ACC112 (cell line): Measurements from ENCODE around the gene SRSF2.
"Not testable (repeated sequence)": the region's sequence is repeated elsewhere in the genome, so short reads cannot be mapped to it uniquely, and the experiment has no call there.

Source experiments
- H2AFZ ChIP-seq: fragments of 200-600 bp; sonication (generic); one replicate; pipeline ENCODE4 v1.6.0; 2017; ENCODE audit warnings: antibody characterized with exemption, low read length; ENCODE audit not compliant: unreplicated experiment
- H3K27ac ChIP-seq: fragments of 200-600 bp; sonication (generic); 2 replicates; pipeline ENCODE4 v1.5.1; 2014; ENCODE audit warnings: low read depth, mild to moderate bottlenecking, antibody characterized with exemption, low read length, moderate library complexity
- H3K27me3 ChIP-seq: fragments of 200-600 bp; sonication (generic); 2 replicates; pipeline ENCODE4 v1.6.1; 2014; ENCODE audit warnings: mild to moderate bottlenecking, antibody characterized with exemption, low read length, moderate library complexity, mixed read lengths; ENCODE audit not compliant: insufficient read depth
- H3K36me3 ChIP-seq: fragments of 200-600 bp; sonication (generic); 2 replicates; pipeline ENCODE4 v1.6.1; 2016; ENCODE audit warnings: mild to moderate bottlenecking, antibody characterized with exemption, low read length, moderate library complexity, mixed read lengths; ENCODE audit not compliant: insufficient read depth
- H3K4me1 ChIP-seq: fragments of 200-600 bp; sonication (generic); one replicate; pipeline ENCODE4 v1.6.1; 2016; ENCODE audit warnings: low read length, mixed read lengths; ENCODE audit not compliant: insufficient read depth, unreplicated experiment, control insufficient read depth
- H3K4me3 ChIP-seq: fragments of 200-600 bp; sonication (generic); 2 replicates; pipeline ENCODE4 v1.5.1; 2014; ENCODE audit warnings: mild to moderate bottlenecking, low read depth, low read length
- H3K79me2 ChIP-seq: fragments of 200-600 bp; sonication (generic); one replicate; pipeline ENCODE4 v1.6.0; 2016; ENCODE audit warnings: low read length; ENCODE audit not compliant: control insufficient read depth, unreplicated experiment, insufficient read depth

Gene SRSF2

DNA sequence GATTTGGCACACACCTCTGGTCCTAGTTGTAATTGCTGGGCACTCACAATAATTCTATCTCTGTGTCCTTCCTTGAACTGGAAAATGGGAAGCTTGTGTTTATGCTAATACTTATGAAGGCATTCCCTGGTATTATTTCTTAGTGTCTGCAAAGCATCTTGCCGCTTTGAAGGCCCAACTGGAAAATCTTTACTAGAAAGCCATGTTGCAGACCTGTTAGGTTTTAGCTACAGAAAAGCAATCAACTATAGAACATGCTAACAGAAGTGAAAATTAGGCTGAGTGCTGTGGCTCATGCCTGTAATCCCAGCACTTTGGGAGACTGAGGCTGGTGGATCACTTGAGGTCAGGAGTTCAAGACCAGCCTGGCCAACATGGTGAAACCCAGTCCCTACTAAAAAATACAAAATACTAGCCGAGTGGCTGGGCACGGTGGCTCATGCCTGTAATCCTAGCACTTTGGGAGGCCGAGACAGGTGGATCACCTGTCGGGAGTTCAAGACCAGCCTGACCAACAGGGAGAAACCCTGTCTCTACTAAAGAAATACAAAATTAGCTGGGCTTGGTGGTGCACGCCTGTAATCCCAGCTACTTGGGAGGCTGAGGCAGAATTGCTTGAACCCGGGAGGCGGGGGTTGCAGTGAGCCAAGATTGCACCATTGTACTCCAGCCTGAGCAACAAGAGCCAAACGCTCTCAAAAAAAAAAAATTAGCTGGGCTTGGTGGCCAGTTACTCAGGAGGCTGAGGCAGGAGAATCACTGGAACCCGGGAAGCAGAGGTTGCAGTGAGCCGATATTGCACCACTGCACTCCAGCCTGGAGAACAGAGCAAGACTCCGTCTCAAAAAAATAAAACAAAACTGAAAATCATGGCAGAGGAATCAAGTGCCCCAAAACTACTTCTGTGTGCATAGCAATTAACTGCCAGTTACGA lies 5.1 kb downstream of the SRSF2 start:
- H3K36me3 ChIP-seq: peaks cover 47% of the 10 kb centered on the region
- H3K4me1 ChIP-seq: peaks cover 25% of the 10 kb centered on the region
- peak overlapping the region; percentile 87; the same call in 1 of the 2 replicates for H3K4me3 ChIP-seq
- H3K27ac ChIP-seq: 0 out of 2 replicates have a peak overlapping the region, but pooled peaks have one; percentile 8
- H3K79me2 ChIP-seq: peaks cover 91% of the 10 kb centered on the region
- H3K27me3 ChIP-seq, H2AFZ ChIP-seq: not testable (repeated sequence)

DNA sequence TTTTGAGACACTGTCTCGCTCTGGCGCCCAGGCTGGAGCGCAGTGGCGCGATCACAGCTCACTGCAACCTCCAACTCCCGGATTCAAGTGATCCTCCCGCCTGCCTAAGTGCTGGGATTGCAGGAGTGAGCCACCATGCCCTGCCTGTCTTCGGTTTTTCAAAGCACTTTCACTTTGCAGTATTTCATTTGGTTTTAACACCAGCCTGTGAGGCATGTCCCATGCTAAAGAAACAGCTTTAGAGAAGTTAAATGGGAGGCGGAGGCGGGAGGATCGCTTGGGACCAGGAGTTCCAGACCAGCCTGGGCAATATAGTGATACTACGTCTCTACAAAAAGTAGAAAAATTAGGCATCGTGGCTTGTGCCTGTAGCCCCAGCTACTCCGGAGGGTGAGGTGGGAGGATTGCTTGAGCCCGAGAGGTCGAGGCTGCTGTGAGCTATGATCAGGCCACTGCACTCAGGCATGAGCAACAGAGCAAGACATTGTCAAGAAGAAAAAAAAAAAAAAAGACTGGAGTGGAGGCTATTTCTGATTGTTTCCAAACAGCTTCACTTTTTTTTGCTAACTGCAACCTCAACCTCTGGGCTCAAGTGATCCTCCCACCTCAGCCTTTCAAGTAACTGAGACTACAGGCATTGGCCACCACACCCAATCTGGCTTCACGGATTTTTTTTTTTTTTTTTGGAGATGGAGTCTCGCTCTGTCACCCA lies 9.2 kb downstream of the SRSF2 start:
- Histone ChIP-seq H3K27me3 (no peaks in the 10 kb centered on the region), H3K27ac (peak overlapping the region; percentile 95), H3K4me3 (peak overlapping the region; percentile 97), H3K36me3 (peaks cover 30% of the 10 kb centered on the region), H3K4me1 (peaks cover 28% of the 10 kb centered on the region), H3K79me2 (peaks cover 87% of the 10 kb centered on the region), H2AFZ (no peak overlapping the region)

DNA sequence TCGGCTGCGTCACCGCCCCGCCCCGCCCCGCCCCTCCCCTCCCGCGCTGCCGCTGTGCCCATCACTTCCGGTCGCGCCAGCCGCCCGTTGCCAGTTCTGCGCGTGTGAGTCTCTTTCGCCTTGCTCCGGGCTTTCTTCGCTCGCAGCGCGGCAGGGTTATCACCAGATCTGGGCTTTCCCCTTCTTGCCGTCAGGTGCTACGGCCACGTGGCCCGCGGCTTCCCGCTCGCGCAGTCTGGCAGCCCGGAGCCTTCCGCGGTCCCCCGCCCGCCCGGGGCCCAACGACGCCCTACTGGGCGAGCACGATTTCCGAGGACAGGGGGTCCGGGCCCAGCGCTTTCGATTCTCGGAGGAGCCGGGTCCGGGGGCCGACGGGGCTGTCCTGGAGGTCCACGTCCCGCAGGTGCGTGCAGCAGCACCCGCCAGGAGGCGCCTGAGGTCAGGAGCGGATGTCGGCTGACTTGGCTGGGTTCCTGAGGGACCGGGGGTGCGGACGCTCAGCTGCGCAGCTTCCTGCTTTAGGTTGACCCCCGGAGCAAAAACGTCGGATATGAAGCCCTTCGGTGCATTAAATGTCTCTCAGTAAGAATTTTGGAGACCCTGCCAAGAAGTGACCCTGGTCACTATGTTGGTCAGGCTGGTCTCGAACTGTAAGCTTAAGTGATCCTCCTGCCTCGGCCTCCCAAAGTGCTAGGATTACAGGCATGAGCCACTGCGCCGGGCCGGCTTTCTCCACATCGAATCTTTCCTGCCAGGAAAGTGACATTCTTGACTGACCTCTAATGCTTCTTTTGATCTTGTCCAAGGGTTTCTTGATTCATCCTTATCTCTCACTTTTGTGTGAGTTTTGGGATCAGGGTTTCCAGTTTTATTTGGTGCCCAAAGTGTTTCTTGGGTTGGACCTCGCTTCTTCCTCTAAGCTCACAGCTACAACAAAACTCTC lies 10.1 kb downstream of the SRSF2 start, which contains the start of gene METTL23:
TSS of gene METTL23 (plus strand) at position 64 of the 943 bp plus-strand sequence. CDS start 2,872 bp downstream, outside the sequence.
- H3K79me2 ChIP-seq: peaks cover 84% of the 10 kb centered on the region
- H3K4me1 ChIP-seq: peaks cover 24% of the 10 kb centered on the region
- peaks cover 28% of the 10 kb centered on the region for H3K36me3 ChIP-seq
- no peaks in the 10 kb centered on the region for H3K27me3 ChIP-seq
- H3K4me3 ChIP-seq: peak within 1 kb of the TSS; percentile 97
- peak within 1 kb of the TSS; percentile 95 for H3K27ac ChIP-seq
- no peak within 1 kb of the TSS for H2AFZ ChIP-seq

DNA sequence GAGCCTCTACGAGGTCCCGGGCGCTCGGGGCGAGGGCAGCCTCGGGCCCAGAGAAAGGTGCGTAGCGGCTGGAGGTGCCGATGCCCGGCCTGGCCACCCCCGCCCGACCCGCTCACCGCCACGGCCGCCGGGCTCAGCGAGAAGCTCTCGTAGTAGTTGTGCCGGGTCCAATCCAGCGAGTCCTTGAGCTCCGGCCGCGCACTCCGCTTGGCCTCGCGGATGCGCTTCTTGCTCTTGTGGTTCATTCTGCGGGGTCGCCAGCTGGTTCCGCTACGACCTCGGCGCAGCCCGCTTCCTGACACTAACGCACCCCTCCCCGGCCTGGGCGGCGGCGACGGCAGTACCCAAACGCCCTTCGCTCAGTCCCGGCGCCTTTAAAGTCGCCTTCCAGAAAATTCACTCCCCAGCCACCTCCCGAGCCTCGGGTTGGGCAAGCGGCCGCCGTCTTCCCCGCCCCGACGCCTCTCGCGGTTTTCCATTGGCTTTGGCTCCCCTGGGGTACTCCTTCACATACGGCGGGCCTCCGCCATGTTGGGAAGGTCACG lies 10.8 kb downstream of the SRSF2 start, which contains the start of gene JMJD6:
TSS of gene JMJD6 (minus strand) at position 376 of the 545 bp plus-strand sequence. CDS start at position 245, 131 bp downstream.
- Histone ChIP-seq H3K36me3 (peaks cover 30% of the 10 kb centered on the region), H2AFZ (no peak within 1 kb of the TSS), H3K79me2 (peaks cover 84% of the 10 kb centered on the region), H3K4me1 (peaks cover 19% of the 10 kb centered on the region), H3K27me3 (no peaks in the 10 kb centered on the region), H3K4me3 (peak within 1 kb of the TSS; percentile 97), H3K27ac (peak within 1 kb of the TSS; percentile 95)

DNA sequence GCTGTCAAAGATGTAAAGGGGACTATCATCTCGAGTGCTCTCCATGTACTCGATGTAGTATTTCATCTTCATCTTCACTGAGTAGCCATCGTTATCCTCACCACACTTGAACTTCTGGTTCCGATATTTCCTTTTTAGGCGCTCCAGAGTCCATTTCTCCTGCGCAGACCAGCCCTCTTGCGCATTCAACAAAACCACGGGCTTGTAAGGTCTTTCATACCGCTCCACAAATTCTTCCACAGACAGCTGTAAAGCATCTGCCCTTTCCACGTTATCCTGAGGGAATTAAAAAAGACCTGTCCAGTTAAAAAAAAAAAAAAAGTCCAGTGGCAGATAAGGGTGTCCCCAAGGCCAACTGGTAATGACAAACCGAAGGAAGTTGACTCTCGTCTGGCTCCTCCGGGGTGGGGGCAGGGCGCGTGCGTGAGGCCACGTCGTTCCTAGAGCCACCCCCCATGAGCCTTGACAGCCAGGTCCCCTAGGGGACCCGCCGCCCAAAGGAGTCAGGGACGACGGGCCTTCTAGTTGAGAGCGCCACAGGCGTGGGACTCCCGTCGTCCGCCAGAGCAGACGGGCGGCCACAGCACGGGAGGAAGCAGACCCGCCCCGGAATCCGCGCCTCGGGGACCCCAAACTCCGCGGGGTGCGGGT lies 11.4 kb downstream of the SRSF2 start:
- Histone ChIP-seq H3K27me3 (no peaks in the 10 kb centered on the region), H3K36me3 (peaks cover 35% of the 10 kb centered on the region), H3K79me2 (peaks cover 84% of the 10 kb centered on the region), H3K4me3 (peak overlapping the region; percentile 97), H3K27ac (peak overlapping the region; percentile 95), H2AFZ (no peak overlapping the region), H3K4me1 (peaks cover 19% of the 10 kb centered on the region)

DNA sequence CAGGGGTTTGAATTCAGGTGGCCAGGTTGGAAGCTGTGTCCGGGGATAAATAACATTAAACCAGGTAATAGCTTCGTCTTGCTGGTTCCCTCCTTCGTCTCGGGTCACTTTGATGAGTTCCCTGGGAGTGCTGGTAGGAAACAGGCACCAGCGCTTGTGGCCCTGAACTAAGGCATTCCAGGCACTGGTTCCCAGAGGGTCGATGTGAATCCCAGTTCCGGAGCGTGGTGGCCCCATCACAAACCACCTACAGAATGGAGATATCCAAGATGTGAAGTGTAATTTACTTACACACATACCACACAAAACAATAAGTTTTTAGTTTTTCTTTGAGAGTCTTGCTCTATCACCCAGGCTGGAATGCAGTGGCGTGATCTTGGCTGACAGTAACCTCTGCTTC lies 13.3 kb downstream of the SRSF2 start:
- Histone ChIP-seq H3K36me3 (peaks cover 48% of the 10 kb centered on the region), H3K79me2 (peaks cover 71% of the 10 kb centered on the region), H3K27ac (no peak overlapping the region)

DNA sequence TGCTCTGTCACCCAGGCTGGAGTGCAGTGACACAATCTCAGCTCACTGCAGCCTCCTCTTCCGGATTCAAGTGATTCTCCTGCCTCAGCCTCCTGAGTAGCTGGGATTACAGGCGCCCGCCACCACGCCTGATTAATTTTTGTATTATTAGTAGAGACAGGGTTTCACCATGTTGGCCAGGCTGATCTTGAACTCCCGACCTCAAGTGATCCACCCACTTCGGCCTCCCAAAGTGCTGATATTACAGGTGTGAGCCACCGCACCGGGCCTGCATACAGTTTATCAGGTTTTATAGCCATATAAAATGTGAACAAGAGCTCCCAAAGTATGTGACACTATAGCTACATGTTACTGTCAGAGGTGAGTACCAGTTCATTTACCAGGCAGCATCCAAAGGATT lies 14.2 kb downstream of the SRSF2 start:
- H3K4me3 ChIP-seq, H3K27ac ChIP-seq, H2AFZ ChIP-seq, H3K27me3 ChIP-seq: not testable (repeated sequence)
- Histone ChIP-seq H3K36me3 (peaks cover 51% of the 10 kb centered on the region), H3K79me2 (peaks cover 65% of the 10 kb centered on the region), H3K4me1 (peaks cover 14% of the 10 kb centered on the region)

More for the DNA sequence above, 13.3 kb downstream of the SRSF2 start:
- no peaks in the 10 kb centered on the region for H3K27me3 ChIP-seq
- no peak overlapping the region for H2AFZ ChIP-seq
- H3K4me1 ChIP-seq: peaks cover 14% of the 10 kb centered on the region
- peak overlapping the region; percentile 97; the same call in 1 of the 2 replicates for H3K4me3 ChIP-seq

DNA sequence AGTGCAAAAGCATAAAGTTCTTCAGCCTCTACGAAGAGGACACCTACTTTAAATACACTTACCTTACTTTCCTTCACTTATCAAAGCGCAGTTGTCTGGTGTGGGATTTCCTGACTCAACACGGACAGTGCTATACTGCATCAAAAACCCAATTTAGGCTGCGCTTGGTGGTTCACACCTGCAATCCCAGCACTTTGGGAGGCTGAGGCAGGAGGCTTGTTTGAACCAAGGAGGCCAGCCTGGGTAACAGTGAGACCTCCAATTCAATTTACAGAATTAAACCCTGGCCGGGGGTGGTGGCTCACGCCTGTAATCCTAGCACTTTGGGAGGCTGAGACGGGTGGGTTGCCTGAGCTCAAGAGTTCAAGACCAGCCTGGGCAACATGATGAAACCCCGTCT lies 14.9 kb downstream of the SRSF2 start:
- H3K4me1 ChIP-seq: peaks cover 16% of the 10 kb centered on the region
- H3K36me3 ChIP-seq: peaks cover 52% of the 10 kb centered on the region
- H2AFZ ChIP-seq: no peak overlapping the region
- no peaks in the 10 kb centered on the region for H3K27me3 ChIP-seq
- H3K4me3 ChIP-seq: no peak overlapping the region
- H3K27ac ChIP-seq: no peak overlapping the region
- peaks cover 58% of the 10 kb centered on the region for H3K79me2 ChIP-seq

DNA sequence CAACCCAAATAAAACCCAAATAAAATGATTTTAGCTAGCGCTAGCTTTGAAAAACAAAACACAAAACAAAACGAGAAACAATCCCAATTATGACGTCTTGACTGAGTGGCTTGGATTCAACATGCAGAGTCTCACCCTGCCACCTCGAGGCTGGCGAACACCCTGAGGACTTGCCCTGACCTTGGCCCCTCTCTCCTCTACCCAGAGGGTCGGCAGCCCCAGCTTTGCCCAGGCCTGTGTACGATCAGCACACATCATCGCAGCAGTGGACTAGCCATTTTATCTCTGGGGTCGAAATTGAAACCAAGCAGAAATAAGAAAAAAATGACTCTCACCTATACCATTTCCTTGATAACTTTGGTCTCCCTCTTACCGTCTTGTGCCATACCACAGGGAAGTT lies 15.7 kb downstream of the SRSF2 start:
- Histone ChIP-seq H3K4me1 (peaks cover 23% of the 10 kb centered on the region), H3K27ac (no peak overlapping the region), H3K27me3 (no peaks in the 10 kb centered on the region), H3K79me2 (peaks cover 52% of the 10 kb centered on the region), H2AFZ (no peak overlapping the region), H3K4me3 (no peak overlapping the region), H3K36me3 (peaks cover 54% of the 10 kb centered on the region)
